ENCODE results near the gene CTSH.

CTSH gene

DNA sequence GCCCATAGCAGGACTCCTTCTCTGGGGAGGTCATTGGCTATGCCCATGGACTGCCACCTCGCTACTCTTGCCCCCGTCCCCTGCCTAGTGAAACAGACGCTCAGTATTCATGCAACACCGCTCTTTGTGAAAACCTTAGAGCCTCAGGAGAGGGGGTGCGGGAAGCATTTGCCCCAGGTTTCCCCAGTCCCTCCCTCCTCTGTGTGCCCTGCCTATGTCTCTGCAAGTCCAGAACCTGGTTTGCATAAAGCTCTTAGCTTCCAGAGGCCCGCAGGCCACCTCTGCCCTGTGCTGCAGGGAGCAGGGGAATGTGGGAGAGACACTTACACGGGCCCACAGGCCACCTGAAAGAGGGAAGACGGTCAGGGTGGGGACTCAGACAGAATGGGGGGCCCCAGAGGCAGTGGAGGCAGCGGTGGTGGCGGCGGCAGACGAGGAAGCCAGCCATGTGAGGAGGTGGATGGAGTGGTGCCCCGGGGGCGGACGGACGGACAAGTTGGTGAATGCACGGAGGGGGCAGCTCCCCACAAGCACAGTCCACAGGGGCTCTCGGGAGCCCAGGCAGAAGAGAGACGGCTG lies 33.8 kb upstream of the CTSH start:
- DNase-seq (ENCODE audit: low read depth in 1 of 2, low spot score in 1 of 2): no peak

GRCh38 chr15:78977591-78978347 lies 32.9 kb upstream of the CTSH start:
- DNase-seq (ENCODE audit: low read depth in 1 of 2, low spot score in 1 of 2): no peak

- DNase-seq (ENCODE audit: low read depth in 1 of 2, low spot score in 1 of 2): no peak
Measured at GRCh38 chr15:78977091-78977571, 32.3 kb upstream of the CTSH start.

DNA sequence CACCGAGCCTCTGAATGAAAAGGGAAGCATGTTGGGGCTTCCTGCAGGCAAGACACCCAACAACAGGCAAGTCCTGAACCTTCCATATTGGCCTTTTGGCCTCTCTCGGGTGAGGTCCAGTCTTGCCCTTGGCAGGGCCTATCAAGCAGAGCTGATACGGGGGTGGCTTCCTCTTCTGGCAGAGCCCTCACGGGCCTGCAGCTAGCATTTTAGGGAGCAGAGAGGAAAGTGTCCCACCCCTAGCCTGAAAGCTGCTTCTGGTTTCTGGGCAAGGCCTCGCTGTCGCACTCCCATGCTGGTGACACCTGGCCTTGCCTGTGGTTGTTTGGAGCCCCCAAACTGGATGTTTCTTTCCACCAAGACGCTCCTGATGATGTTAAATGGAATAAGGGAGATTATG lies 31.8 kb upstream of the CTSH start:
- DNase-seq (ENCODE audit: low read depth in 1 of 2, low spot score in 1 of 2): no peak

- no peak for DNase-seq (ENCODE audit: low read depth in 1 of 2, low spot score in 1 of 2)
Measured at GRCh38 chr15:78974272-78974918, 29.5 kb upstream of the CTSH start.

DNA sequence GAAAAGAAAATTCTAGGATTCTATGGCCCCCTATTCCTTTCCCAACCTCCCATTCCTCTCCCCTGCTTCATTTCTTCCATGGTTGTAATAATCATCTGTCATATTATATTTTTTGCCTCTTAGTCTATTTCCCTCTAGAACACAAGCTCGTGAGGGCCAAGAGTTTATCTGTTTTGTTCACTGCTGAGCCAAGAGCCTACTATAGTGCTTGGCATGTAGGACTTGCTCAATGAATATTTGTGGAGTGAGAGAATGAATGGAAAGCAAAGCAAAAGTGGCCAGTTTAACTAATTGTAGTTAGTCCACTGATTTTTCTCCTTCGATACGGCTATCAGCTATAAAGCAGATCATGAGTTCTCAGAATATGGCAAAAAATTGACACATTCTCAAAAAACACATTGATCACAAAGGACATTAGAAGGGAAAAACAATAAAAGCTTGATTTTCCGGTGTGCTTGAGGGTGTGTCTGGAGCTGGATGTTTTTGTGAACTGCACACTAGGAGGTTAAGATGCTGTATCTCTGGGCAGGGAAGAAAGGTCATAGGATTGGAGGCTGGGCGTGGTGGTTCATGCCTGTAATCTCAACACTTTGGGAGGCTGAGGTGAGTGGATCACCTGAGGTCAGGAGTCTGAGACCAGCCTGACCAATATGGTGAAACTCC lies 25.0 kb upstream of the CTSH start:
- DNase-seq (ENCODE audit: low read depth in 1 of 2, low spot score in 1 of 2): no peak

DNA sequence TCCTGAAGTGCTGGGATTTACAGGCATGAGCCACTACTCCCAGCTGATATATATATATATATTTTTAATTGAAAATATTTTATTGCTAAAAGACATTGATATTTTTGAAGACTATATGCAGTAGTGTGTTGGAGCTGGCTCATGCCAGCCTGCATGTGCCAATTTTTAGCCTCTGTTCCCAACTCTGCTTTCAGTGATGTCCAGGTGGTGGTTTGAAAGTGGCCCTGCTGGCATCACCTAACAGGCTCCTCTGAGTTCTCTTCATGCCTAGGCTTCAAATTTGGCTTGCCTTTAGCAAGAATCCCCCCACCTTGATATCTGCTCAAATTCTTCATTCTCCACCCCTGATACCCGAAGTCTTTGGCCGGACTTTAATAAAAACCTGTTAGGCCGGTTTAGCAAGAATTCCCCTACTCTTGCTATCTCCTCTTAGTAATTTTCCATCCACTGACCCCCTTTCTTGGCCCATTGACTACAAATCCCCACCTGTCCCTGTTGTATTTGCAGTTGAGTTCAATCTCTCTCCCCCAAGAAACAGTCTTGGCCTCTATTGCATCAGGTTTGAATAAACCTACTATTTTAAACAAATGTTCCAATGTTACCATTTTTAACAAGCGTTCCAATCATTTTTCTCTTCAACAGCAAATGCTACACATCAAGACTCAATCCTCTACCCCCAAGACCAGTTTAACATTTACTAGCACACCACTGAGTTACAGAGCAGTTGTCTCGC lies 23.9 kb upstream of the CTSH start:
- no peak for DNase-seq (ENCODE audit: low read depth in 1 of 2, low spot score in 1 of 2)

DNA sequence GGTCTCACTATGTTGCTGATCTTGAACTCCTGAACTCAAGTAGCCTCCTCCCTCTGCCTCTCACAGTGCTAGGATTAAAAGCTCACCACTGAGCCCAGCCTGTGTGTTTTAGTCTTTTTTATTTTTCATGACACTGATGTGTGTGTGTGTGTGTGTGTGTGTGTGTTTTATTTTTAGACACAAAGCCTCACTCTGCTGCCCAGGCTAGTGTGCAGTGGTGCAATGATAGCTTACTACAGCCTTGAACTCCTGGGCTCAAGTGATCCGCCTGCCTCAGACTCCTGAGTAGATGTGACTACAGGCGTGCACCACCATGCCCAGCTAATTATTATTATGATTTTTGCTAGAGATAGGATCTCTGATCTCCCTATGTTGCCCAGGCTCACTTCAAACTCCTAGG lies 23.3 kb upstream of the CTSH start:
- DNase-seq (ENCODE audit: low read depth in 1 of 2, low spot score in 1 of 2): no peak

DNA sequence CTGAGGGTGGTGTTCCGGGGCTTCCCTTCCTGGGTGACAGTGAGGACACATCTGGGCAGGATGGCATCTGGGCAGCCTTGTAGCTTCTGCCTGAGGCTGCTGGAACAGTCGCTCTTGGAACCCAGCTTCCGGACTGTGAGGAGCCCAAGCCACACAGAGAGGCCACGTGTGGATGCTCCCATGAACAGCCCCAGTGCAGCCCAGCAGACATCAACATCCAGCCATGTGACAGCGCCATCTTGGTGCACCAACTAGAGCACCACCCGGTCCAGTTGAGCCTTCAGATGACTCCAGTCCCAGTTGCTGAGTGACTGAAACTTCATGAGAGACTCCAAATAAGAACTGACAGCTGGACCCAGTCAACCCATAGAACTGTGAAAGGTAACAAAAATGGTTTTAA lies 15.5 kb upstream of the CTSH start:
- DNase-seq (ENCODE audit: low read depth in 1 of 2, low spot score in 1 of 2): no peak

DNA sequence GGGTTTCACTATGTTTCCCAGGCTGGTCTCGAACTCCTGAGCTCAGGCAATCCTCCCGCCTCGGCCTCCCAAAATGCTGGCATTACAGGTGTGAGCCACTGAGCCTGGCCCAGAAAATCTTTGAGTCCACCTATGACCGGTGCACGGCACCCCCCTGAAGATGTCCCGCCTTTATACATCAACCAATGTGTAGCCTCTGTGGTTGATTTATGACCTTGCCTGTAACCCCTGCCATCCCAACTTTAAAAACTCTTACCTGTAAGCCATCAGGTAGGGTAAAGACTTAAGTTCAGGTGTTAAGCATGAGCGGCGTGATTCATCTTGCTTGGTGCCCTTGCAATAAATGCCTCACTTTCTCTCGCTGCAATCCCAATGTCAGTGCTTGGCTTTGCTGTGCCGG lies 14.5 kb upstream of the CTSH start:
- DNase-seq (ENCODE audit: low read depth in 1 of 2, low spot score in 1 of 2): no peak

- no peak for DNase-seq (ENCODE audit: low read depth in 1 of 2, low spot score in 1 of 2)
Measured at GRCh38 chr15:78957416-78958093, 12.7 kb upstream of the CTSH start.

GRCh38 chr15:78956937-78957336 lies 12.1 kb upstream of the CTSH start:
- no peak for DNase-seq (ENCODE audit: low read depth in 1 of 2, low spot score in 1 of 2)

- DNase-seq (ENCODE audit: low read depth in 1 of 2, low spot score in 1 of 2): no peak
Measured at GRCh38 chr15:78955355-78955754, 10.5 kb upstream of the CTSH start.

GRCh38 chr15:78951841-78952238 lies 7.0 kb upstream of the CTSH start:
- DNase-seq (ENCODE audit: low read depth in 1 of 2, low spot score in 1 of 2): no peak

- DNase-seq (ENCODE audit: low read depth in 1 of 2, low spot score in 1 of 2): no peak
Measured at GRCh38 chr15:78950902-78951840, 6.3 kb upstream of the CTSH start.

DNA sequence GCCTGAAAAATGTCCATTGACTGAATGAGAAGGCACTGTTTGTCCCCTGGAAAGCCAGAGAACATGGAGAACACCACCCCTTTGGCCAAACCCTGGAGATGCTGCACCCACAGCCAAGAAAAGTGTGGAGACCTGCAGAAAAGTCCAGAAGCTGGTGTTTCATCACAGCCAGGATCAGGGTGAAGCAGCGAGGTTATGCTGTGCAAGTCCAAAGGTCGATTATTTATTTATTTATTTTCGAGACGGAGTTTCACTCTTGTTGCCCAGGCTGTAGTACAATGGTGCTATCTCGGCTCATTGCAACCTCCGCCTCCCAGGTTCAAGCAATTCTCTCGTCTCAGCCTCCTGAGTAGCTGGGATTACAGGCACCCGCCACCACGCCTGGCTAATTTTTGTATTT lies 5.5 kb upstream of the CTSH start:
- DNase-seq (ENCODE audit: low read depth in 1 of 2, low spot score in 1 of 2): no peak

GRCh38 chr15:78949461-78949860 lies 4.6 kb upstream of the CTSH start:
- no peak for DNase-seq (ENCODE audit: low read depth in 1 of 2, low spot score in 1 of 2)

DNA sequence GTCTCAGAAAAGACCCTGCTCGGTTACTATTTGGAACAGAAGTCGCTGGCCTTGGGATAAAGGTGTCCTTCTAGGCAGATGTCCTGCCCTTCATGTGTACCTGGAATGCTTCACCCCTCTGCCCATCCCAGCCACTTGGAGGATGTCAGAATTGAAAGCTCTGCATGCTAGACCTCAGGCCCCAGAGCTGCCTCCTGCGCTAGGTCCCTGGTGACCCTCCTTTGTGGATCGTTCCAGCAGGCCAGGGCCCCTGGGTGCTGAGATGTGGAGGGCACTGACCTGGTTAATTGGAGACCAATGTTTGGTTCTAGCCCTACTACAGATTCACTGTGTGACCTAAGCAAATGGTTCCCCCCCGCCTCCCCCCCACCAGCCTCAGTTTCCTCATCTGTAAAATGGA lies 2.7 kb upstream of the CTSH start:
- DNase-seq (ENCODE audit: low read depth in 1 of 2, low spot score in 1 of 2): no peak

- DNase-seq (ENCODE audit: low read depth in 1 of 2, low spot score in 1 of 2): no peak
Measured at GRCh38 chr15:78946493-78946892, 1.6 kb upstream of the CTSH start.

DNA sequence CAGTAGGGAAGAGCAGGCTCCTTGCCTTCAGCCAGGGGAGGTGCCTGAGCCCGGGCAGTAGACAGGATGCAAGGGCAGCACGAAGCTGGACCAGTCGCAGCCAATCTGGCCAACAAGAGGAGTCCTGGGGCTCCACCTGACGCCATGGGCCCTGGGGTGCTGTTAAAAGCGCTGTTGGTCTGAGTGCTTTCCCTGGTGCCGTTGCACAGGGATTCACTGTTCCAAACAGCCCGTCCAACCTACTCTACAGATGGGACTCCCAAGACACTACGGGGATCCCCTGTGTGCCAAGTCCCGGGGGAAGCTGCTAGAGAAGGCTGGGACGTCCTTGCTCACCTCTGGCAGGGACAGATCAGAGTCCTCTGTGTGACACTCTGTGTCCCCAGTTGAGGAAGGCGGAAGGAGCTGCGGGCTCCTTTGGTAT lies 632 bp downstream of the CTSH start:
- no peak for DNase-seq (ENCODE audit: low read depth in 1 of 2, low spot score in 1 of 2)
